WTC11 (cell line): ENCODE data around the gene HYDIN.
"Not testable (repeated sequence)": the region's sequence is repeated elsewhere in the genome, so short reads cannot be mapped to it uniquely, and the experiment has no call there.

Source experiments
- CREB1 ChIP-seq: sonication (generic); formaldehyde crosslinking; IDR thresholded peaks from 2 replicates; pipeline ENCODE4 v1.8.0; 2023; ENCODE audit warnings: mild to moderate bottlenecking, missing genetic modification reagents
- CTCF ChIP-seq: fragments of 200-600 bp; IDR thresholded peaks from 2 replicates; pipeline ENCODE4 v1.8.0; 2022; ENCODE audit warnings: antibody characterized with exemption
- E2F1 ChIP-seq: sonication (generic); formaldehyde crosslinking; IDR thresholded peaks from 2 replicates; pipeline ENCODE4 v1.8.0; 2022; ENCODE audit warnings: mild to moderate bottlenecking, missing genetic modification reagents
- MAX ChIP-seq: sonication (generic); formaldehyde crosslinking; IDR thresholded peaks from 2 replicates; pipeline ENCODE4 v1.8.0; 2022; ENCODE audit warnings: mild to moderate bottlenecking, missing genetic modification reagents
- NR1H2 ChIP-seq: sonication (generic); formaldehyde crosslinking; IDR thresholded peaks from 2 replicates; pipeline ENCODE4 v1.9.0; 2021; ENCODE audit warnings: mild to moderate bottlenecking, moderate library complexity, missing genetic modification reagents
- PRDM15 ChIP-seq: sonication (generic); formaldehyde crosslinking; IDR thresholded peaks from 2 replicates; pipeline ENCODE4 v1.8.0; 2022; ENCODE audit warnings: missing genetic modification reagents
- SOX15 ChIP-seq: fragments of 250-450 bp; sonication (Bioruptor Pico); IDR thresholded peaks from 2 replicates; pipeline ENCODE4 v1.9.0; 2021; ENCODE audit warnings: mild to moderate bottlenecking
- TEAD4 ChIP-seq: sonication (generic); formaldehyde crosslinking; IDR thresholded peaks from 2 replicates; pipeline ENCODE4 v1.8.0; 2022; ENCODE audit warnings: mild to moderate bottlenecking, missing genetic modification reagents
- ZBTB43 ChIP-seq: sonication (generic); formaldehyde crosslinking; IDR thresholded peaks from 2 replicates; pipeline ENCODE4 v1.8.1; 2023; ENCODE audit warnings: mild to moderate bottlenecking, missing genetic modification reagents
- ZMAT4 ChIP-seq: fragments of 250-450 bp; sonication (Bioruptor Pico); IDR thresholded peaks from 2 replicates; pipeline ENCODE4 v1.9.0; 2021; ENCODE audit warnings: mild to moderate bottlenecking
- ZNF232 ChIP-seq: sonication (generic); formaldehyde crosslinking; IDR thresholded peaks from 2 replicates; pipeline ENCODE4 v1.8.0; 2022; ENCODE audit warnings: mild to moderate bottlenecking, missing genetic modification reagents
- ZNF281 ChIP-seq: sonication (generic); formaldehyde crosslinking; IDR thresholded peaks from 2 replicates; pipeline ENCODE4 v1.8.0; 2023; ENCODE audit warnings: mild to moderate bottlenecking, missing genetic modification reagents
- ZNF423 ChIP-seq: fragments of 250-450 bp; sonication (Bioruptor Pico); IDR thresholded peaks from 2 replicates; pipeline ENCODE4 v2.1.2; 2022; ENCODE audit warnings: mild to moderate bottlenecking, moderate library complexity
- ZSCAN18 ChIP-seq: fragments of 250-450 bp; sonication (Bioruptor Pico); IDR thresholded peaks from 2 replicates; pipeline ENCODE4 v2.1.2; 2022; ENCODE audit warnings: mild to moderate bottlenecking, moderate library complexity

GRCh38 chr16:71023851-71024439 lies 206.6 kb downstream of the HYDIN start:
- TF ChIP-seq MAX; CTCF; TEAD4 (CRISPR knock-in tag); CREB1 (CRISPR knock-in tag); ZNF232; NR1H2 (CRISPR knock-in tag); ZMAT4; E2F1 (CRISPR knock-in tag); ZNF423; SOX15; ZBTB43 (CRISPR knock-in tag); ZNF281; ZSCAN18; PRDM15: not testable (repeated sequence)
